SK-N-SH (cell line): ENCODE results near the gene PRRT1. TPM values are rescaled to one million over a fixed set of nuclear protein-coding genes. Genes with fewer than 3 reads are reported as not detected.

Source experiments
- CTCF ChIA-PET: fragments of 300-600, 350-600 bp; formaldehyde crosslinking; extraction: SDS; loops from one replicate; lab custom pipeline; 2021; lab: Yijun Ruan, JAX
- POLR2A ChIA-PET: fragments of 350-600 bp; sonication (Branson Sonifier 250); formaldehyde crosslinking; extraction: SDS; loops from one replicate; lab custom pipeline; 2020; ENCODE audit warnings: antibody characterized with exemption, inconsistent platforms; lab: Yijun Ruan, JAX
- DNase-seq: peaks from one replicate; pipeline ENCODE4 v3.0.0; 2012
- H2AFZ ChIP-seq: fragments of 200-600 bp; sonication (generic); 2 replicates; pipeline ENCODE4 v1.8.1; 2016; ENCODE audit warnings: antibody characterized with exemption, mild to moderate bottlenecking, low read depth
- H3F3A ChIP-seq: fragments of 200-600 bp; sonication (generic); replicated peaks from 2 replicates; pipeline ENCODE3; 2016; ENCODE audit warnings: antibody characterized with exemption, mild to moderate bottlenecking; ENCODE audit not compliant: insufficient read depth
- H3K27ac ChIP-seq, 2 experiments: fragments of 200-500 bp in 1 of 2; fragments of 200-600 bp in 1 of 2; sonication (Bioruptor generic) in 1 of 2; sonication (generic), shearing (Covaris generic) in 1 of 2; 2 replicates each; pipeline versions ENCODE4 v1.5.1 to v1.6.1; 2014 to 2016; ENCODE audit warnings: low read depth in 2 of 2, inconsistent platforms in 1 of 2, low read length in 1 of 2, mild to moderate bottlenecking in 1 of 2, mixed read lengths in 1 of 2
- H3K27me3 ChIP-seq: fragments of 200-600 bp; sonication (generic), shearing (Covaris generic); 2 replicates; pipeline ENCODE4 v1.6.1; 2016; ENCODE audit warnings: mixed run types; ENCODE audit not compliant: insufficient read depth
- H3K36me3 ChIP-seq, 2 experiments: fragments of 200-500 bp in 1 of 2; fragments of 200-600 bp in 1 of 2; sonication (Bioruptor generic) in 1 of 2; sonication (generic) in 1 of 2; replicated peaks in 1 of 2; 2 replicates each; pipeline versions ENCODE3 to v1.5.1; 2014 to 2016; ENCODE audit warnings: low read length in 1 of 2, mild to moderate bottlenecking in 1 of 2; ENCODE audit not compliant: insufficient read depth in 2 of 2, control insufficient read depth in 1 of 2
- H3K4me1 ChIP-seq, 2 experiments: fragments of 200-500 bp in 1 of 2; fragments of 200-600 bp in 1 of 2; sonication (Bioruptor generic) in 1 of 2; sonication (generic), shearing (Covaris generic) in 1 of 2; 2 replicates each; pipeline versions ENCODE4 v1.5.1 to v1.6.1; 2014 to 2016; ENCODE audit warnings: low read depth in 1 of 2, low read length in 1 of 2, mixed run types in 1 of 2; ENCODE audit not compliant: insufficient read depth in 2 of 2, control insufficient read depth in 1 of 2
- H3K4me2 ChIP-seq: fragments of 200-600 bp; sonication (generic), shearing (Covaris generic); 2 replicates; pipeline ENCODE4 v1.6.1; 2017; ENCODE audit warnings: mixed run types
- H3K4me3 ChIP-seq, 2 experiments: fragments of 200-500 bp in 1 of 2; fragments of 200-600 bp in 1 of 2; sonication (Bioruptor generic) in 1 of 2; sonication (generic), shearing (Covaris generic) in 1 of 2; 2 replicates each; pipeline versions ENCODE4 v1.5.1 to v1.8.1; 2014 to 2016; ENCODE audit warnings: low read depth in 2 of 2, inconsistent platforms in 1 of 2, low read length in 1 of 2, mild to moderate bottlenecking in 1 of 2, mixed read lengths in 1 of 2, moderate library complexity in 1 of 2
- H3K79me2 ChIP-seq: fragments of 200-600 bp; sonication (generic); 2 replicates; pipeline ENCODE4 v1.8.1; 2017; ENCODE audit warnings: mild to moderate bottlenecking; ENCODE audit not compliant: insufficient read depth
- H3K9ac ChIP-seq: fragments of 200-600 bp; sonication (generic); 2 replicates; pipeline ENCODE4 v1.6.1; 2017; ENCODE audit warnings: mixed run types
- H3K9me2 ChIP-seq: fragments of 200-600 bp; sonication (generic); 2 replicates; pipeline ENCODE4 v1.6.1; 2017; ENCODE audit warnings: mixed run types
- H3K9me3 ChIP-seq: fragments of 200-600 bp; sonication (generic); 2 replicates; pipeline ENCODE4 v1.6.1; 2017; ENCODE audit warnings: mixed run types, mild to moderate bottlenecking, moderate library complexity
- H4K20me1 ChIP-seq: fragments of 200-600 bp; sonication (generic); 2 replicates; pipeline ENCODE4 v1.6.1; 2017; ENCODE audit warnings: mild to moderate bottlenecking, mixed run types; ENCODE audit not compliant: insufficient read depth
- EP300 ChIP-seq, 2 experiments: IDR thresholded peaks; 2 replicates each; pipeline versions ENCODE4 v1.4.0 to v1.6.1; 2012; ENCODE audit warnings: borderline replicate concordance in 1 of 2, low read depth in 1 of 2, low read length in 1 of 2
- EZH2phosphoT487 ChIP-seq: fragments of 200-600 bp; sonication (generic); IDR thresholded peaks from 2 replicates; pipeline ENCODE4 v1.6.1; 2017; ENCODE audit warnings: low read depth, mixed run types, mild to moderate bottlenecking, antibody characterized with exemption, moderate library complexity, borderline replicate concordance
- FOXM1 ChIP-seq: IDR thresholded peaks from 2 replicates; pipeline ENCODE4 v1.4.0; 2012; ENCODE audit warnings: low read depth, mild to moderate bottlenecking
- MEF2A ChIP-seq: IDR thresholded peaks from 2 replicates; pipeline ENCODE4 v1.4.0; 2012; ENCODE audit warnings: low read depth, borderline replicate concordance
- RAD21 ChIP-seq: IDR thresholded peaks from 2 replicates; pipeline ENCODE4 v1.6.1; 2012; ENCODE audit warnings: mild to moderate bottlenecking, low read length
- RCOR1 ChIP-seq: fragments of 150-350 bp; IDR thresholded peaks from 2 replicates; pipeline ENCODE4 v1.6.1; 2017; ENCODE audit warnings: antibody characterized with exemption, low read length
- RFX5 ChIP-seq: IDR thresholded peaks from 2 replicates; pipeline ENCODE4 v1.6.1; 2012; ENCODE audit warnings: mild to moderate bottlenecking, improper control_type of control experiment, low read length
- SIN3A ChIP-seq: IDR thresholded peaks from 2 replicates; pipeline ENCODE4 v1.6.1; 2012; ENCODE audit warnings: low read depth, mild to moderate bottlenecking, low read length, moderate library complexity, borderline replicate concordance
- TAF1 ChIP-seq: IDR thresholded peaks from 2 replicates; pipeline ENCODE4 v1.6.1; 2012; ENCODE audit warnings: low read depth, mild to moderate bottlenecking, low read length, moderate library complexity, borderline replicate concordance
- TEAD4 ChIP-seq: IDR thresholded peaks from 2 replicates; pipeline ENCODE4 v1.4.0; 2012; ENCODE audit warnings: mild to moderate bottlenecking, borderline replicate concordance; ENCODE audit not compliant: insufficient read depth
- WGBS: methylation state at CpG from one replicate; pipeline ENCODE4 v1.1.6; 2017; ENCODE audit warnings: low lambda C conversion rate; 5-methylcytosine and 5-hydroxymethylcytosine counted together
- polyA plus RNA-seq, 3 experiments: library from polyadenylated mRNA; depleted of rRNA; stranded (reverse); fragments of >200 nt; gene quantifications; 2 replicates each; pipeline ENCODE4 v1.2.3, GENCODE V29; 2012
- TF ChIP-seq, protein P1 (sequence below): fragments of 200-600 bp; sonication (generic); IDR thresholded peaks from 2 replicates; pipeline ENCODE4 v1.6.1; 2017; ENCODE audit warnings: antibody characterized with exemption, mild to moderate bottlenecking, moderate library complexity
- TF ChIP-seq, protein P2 (sequence below): IDR thresholded peaks from 2 replicates; pipeline ENCODE4 v1.6.1; 2012; ENCODE audit warnings: mild to moderate bottlenecking, low read depth, low read length, moderate library complexity

The PRRT1 gene
- polyA plus RNA-seq, 1 of the 3 experiments (the other 2 are of a cell fraction) = 1.5 TPM

DNA sequence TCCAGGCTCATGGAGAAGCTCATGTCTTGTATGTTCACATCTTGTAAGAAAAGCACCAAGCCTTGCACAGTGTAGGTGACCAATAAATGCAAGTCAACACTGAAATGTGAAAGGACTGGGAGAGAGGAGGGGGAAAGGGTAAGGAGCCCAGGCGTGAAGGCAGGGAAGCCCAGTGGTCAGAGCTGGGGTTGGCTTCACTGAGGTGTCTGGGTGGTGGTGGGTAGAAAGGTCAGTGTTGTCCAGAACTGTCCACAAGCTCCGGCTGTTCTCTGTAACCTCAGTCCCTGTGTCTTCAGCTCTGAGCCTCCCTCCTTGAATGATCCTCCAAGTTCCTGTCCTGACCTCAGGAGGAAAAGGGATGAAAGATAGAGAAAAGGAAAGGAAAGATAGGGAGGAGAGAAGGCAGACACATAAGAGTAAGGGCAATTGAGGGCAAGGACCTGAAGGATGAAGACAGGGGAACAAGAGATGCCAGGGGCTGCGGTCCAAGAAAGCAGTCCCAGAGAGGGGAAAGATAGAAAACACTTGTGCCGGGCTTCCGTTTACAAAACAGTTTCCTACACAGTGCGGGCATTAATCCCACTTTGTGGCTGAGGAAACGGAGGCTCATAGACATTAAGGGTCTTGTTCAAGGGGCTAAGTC is 40.2 kb downstream of the PRRT1 start:
- H3K9ac ChIP-seq = no peak overlapping the region
- peaks cover 3 to 18% of the 10 kb centered on the region in 2 experiments; a peak in 3 of 4 replicates for H3K4me1 ChIP-seq
- no peaks in the 10 kb centered on the region for H3K9me3 ChIP-seq
- no peaks in the 10 kb centered on the region for H3K9me2 ChIP-seq
- POLR2A ChIA-PET = interaction anchor here (0.8 to 1.8 kb wide), 2 partner anchors 16 to 58 kb away, joined by 3 to 5 read pairs; no protein-coding TSS in a partner anchor
- TF ChIP-seq, protein P1, sequence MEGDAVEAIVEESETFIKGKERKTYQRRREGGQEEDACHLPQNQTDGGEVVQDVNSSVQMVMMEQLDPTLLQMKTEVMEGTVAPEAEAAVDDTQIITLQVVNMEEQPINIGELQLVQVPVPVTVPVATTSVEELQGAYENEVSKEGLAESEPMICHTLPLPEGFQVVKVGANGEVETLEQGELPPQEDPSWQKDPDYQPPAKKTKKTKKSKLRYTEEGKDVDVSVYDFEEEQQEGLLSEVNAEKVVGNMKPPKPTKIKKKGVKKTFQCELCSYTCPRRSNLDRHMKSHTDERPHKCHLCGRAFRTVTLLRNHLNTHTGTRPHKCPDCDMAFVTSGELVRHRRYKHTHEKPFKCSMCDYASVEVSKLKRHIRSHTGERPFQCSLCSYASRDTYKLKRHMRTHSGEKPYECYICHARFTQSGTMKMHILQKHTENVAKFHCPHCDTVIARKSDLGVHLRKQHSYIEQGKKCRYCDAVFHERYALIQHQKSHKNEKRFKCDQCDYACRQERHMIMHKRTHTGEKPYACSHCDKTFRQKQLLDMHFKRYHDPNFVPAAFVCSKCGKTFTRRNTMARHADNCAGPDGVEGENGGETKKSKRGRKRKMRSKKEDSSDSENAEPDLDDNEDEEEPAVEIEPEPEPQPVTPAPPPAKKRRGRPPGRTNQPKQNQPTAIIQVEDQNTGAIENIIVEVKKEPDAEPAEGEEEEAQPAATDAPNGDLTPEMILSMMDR = no peak
- no peak for TF ChIP-seq RCOR1
- no peak for TF ChIP-seq FOXM1
- TF ChIP-seq, protein P2, sequence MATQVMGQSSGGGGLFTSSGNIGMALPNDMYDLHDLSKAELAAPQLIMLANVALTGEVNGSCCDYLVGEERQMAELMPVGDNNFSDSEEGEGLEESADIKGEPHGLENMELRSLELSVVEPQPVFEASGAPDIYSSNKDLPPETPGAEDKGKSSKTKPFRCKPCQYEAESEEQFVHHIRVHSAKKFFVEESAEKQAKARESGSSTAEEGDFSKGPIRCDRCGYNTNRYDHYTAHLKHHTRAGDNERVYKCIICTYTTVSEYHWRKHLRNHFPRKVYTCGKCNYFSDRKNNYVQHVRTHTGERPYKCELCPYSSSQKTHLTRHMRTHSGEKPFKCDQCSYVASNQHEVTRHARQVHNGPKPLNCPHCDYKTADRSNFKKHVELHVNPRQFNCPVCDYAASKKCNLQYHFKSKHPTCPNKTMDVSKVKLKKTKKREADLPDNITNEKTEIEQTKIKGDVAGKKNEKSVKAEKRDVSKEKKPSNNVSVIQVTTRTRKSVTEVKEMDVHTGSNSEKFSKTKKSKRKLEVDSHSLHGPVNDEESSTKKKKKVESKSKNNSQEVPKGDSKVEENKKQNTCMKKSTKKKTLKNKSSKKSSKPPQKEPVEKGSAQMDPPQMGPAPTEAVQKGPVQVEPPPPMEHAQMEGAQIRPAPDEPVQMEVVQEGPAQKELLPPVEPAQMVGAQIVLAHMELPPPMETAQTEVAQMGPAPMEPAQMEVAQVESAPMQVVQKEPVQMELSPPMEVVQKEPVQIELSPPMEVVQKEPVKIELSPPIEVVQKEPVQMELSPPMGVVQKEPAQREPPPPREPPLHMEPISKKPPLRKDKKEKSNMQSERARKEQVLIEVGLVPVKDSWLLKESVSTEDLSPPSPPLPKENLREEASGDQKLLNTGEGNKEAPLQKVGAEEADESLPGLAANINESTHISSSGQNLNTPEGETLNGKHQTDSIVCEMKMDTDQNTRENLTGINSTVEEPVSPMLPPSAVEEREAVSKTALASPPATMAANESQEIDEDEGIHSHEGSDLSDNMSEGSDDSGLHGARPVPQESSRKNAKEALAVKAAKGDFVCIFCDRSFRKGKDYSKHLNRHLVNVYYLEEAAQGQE = no peak
- no peak for TF ChIP-seq EZH2phosphoT487
- no peak for TF ChIP-seq TEAD4
- TF ChIP-seq RFX5 = no peak
- no peak for TF ChIP-seq MEF2A
- no peak for TF ChIP-seq TAF1
- WGBS = 87% methylated on average over 7 of the region's 7 CpGs
- H3K4me3 ChIP-seq = no peak overlapping the region
- H3K79me2 ChIP-seq = no peaks in the 10 kb centered on the region
- H3K4me2 ChIP-seq = no peak overlapping the region
- H2AFZ ChIP-seq = no peak overlapping the region
- H3K27me3 ChIP-seq = no peaks in the 10 kb centered on the region; the same call in 1 of the 2 replicates
- DNase-seq = no peak
- CTCF ChIA-PET = interaction anchor here (1.1 kb wide), 1 partner anchor 84 kb away, joined by 5 read pairs; no protein-coding TSS in a partner anchor
- no peaks in the 10 kb centered on the region for H4K20me1 ChIP-seq
- peaks cover 31% of the 10 kb centered on the region for H3F3A ChIP-seq
- H3K36me3 ChIP-seq = no peaks in the 10 kb centered on the region
- no peak overlapping the region for H3K27ac ChIP-seq

DNA sequence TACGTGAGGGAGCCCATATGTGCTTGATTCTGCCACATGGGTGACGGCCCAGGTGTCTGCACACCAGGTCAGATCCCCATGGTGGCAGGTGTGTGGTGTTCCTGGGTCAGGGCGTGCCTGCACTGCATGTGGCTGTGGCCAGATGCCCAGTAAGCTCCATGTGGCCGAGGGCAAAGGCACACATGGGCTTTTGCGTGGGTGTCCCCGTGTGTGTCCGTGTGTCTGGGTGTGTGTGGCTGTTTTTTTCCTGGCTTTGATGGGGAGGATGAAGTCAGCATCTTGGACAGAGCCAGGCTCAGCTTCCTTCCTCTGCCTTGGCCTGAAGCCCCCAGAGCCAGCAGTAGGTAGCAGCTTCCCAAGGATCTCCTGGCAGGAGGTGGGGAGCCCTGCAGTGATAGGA is 41.1 kb downstream of the PRRT1 start:
- H3K9me2 ChIP-seq = no peaks in the 10 kb centered on the region
- H3K4me3 ChIP-seq = no peak overlapping the region
- TF ChIP-seq RAD21 = no peak
- no peak for TF ChIP-seq EZH2phosphoT487
- no peak for TF ChIP-seq EP300 (IDR thresholded peaks at IDR 0.05; ENCODE audit: borderline replicate concordance in 1 of 2, low read depth in 1 of 2, low read length in 1 of 2)
- no peak for TF ChIP-seq SIN3A
- POLR2A ChIA-PET = interaction anchor here (1.8 kb wide), 1 partner anchor 15 kb away, joined by 5 read pairs; no protein-coding TSS in a partner anchor
- CTCF ChIA-PET = interaction anchor here (0.6 to 2.4 kb wide), 7 partner anchors 8 to 301 kb away, joined by 3 to 16 read pairs (median 4); partner anchors contain the start of gene ATF6B
- H3K4me1 ChIP-seq = peaks cover 3 to 18% of the 10 kb centered on the region in 2 experiments; a peak in 3 of 4 replicates
- H3K36me3 ChIP-seq = no peaks in the 10 kb centered on the region
- H3K9ac ChIP-seq = no peak overlapping the region
- no peaks in the 10 kb centered on the region for H4K20me1 ChIP-seq
- no peaks in the 10 kb centered on the region for H3K79me2 ChIP-seq
- no peak overlapping the region for H3K27ac ChIP-seq
- H3K4me2 ChIP-seq = no peak overlapping the region
- no peaks in the 10 kb centered on the region for H3K9me3 ChIP-seq
- H3F3A ChIP-seq = peaks cover 31% of the 10 kb centered on the region
- DNase-seq = no peak
- H2AFZ ChIP-seq = no peak overlapping the region
- no peaks in the 10 kb centered on the region; the same call in 1 of the 2 replicates for H3K27me3 ChIP-seq
- WGBS = 70% methylated on average over 2 of the region's 7 CpGs
